A673 (cell line): Measurements from ENCODE around the gene SLC4A2. TPM values are rescaled to one million over a fixed set of nuclear protein-coding genes. Genes with fewer than 3 reads are reported as not detected.

ENCODE experiments used
- BruUV-seq: library from RNA; stranded (reverse); fragments of 400-500 nt; replicated peaks from 2 replicates; lab custom pipeline; 2021; lab: Mats Ljungman, UMichigan
- CTCF ChIA-PET: fragments of 300-600 bp; sonication (Branson Sonifier 250); formaldehyde crosslinking; loops from one replicate; lab custom pipeline; 2022; ENCODE audit warnings: antibody characterized with exemption; lab: Charles Lee
- POLR2A ChIA-PET: fragments of 300-600 bp; sonication (Branson Sonifier 250); formaldehyde crosslinking; loops from one replicate; lab custom pipeline; 2022; ENCODE audit warnings: antibody characterized with exemption; ENCODE audit not compliant: low non-redundant PET; lab: Charles Lee
- DNase-seq: peaks from one replicate; pipeline ENCODE4 v3.0.0-alpha.2; 2015; ENCODE audit warnings: low spot score
- H3K27ac ChIP-seq: fragments of 200-600 bp; sonication (generic); 2 replicates; pipeline ENCODE4 v1.5.1; 2016; ENCODE audit warnings: mixed run types, low read depth, mild to moderate bottlenecking, mixed read lengths, antibody characterized with exemption, low read length; ENCODE audit not compliant: poor library complexity, severe bottlenecking
- H3K27me3 ChIP-seq: fragments of 200-600 bp; sonication (generic); replicated peaks from 2 replicates; pipeline ENCODE4 v1.6.1; 2017; ENCODE audit warnings: mixed run types, low read depth, mild to moderate bottlenecking, mixed read lengths, antibody characterized with exemption, low read length; ENCODE audit not compliant: insufficient read depth, poor library complexity
- H3K36me3 ChIP-seq: fragments of 200-600 bp; sonication (generic); 2 replicates; pipeline ENCODE4 v1.6.1; 2016; ENCODE audit warnings: mixed run types, mild to moderate bottlenecking, mixed read lengths, antibody characterized with exemption, low read length; ENCODE audit not compliant: insufficient read depth, poor library complexity, severe bottlenecking
- H3K4me1 ChIP-seq: fragments of 200-600 bp; sonication (generic); 2 replicates; pipeline ENCODE4 v1.6.1; 2017; ENCODE audit warnings: mixed run types, mild to moderate bottlenecking, mixed read lengths, antibody characterized with exemption, low read length; ENCODE audit not compliant: insufficient read depth, poor library complexity, severe bottlenecking
- H3K4me3 ChIP-seq: fragments of 200-600 bp; sonication (generic); 2 replicates; pipeline ENCODE4 v1.5.1; 2016; ENCODE audit warnings: low read depth, mixed run types, mild to moderate bottlenecking, mixed read lengths, low read length; ENCODE audit not compliant: poor library complexity, severe bottlenecking
- H3K9me3 ChIP-seq: fragments of 200-600 bp; sonication (generic); 2 replicates; pipeline ENCODE4 v1.6.1; 2016; ENCODE audit warnings: mixed run types, low read depth, mild to moderate bottlenecking, mixed read lengths, antibody characterized with exemption, low read length; ENCODE audit not compliant: poor library complexity, severe bottlenecking
- CTCF ChIP-seq: fragments of 300-800, 200-600 bp; sonication (generic); conservative IDR thresholded peaks from 2 replicates; pipeline ENCODE4 v1.5.1; 2017; ENCODE audit warnings: low read depth, mild to moderate bottlenecking, antibody characterized with exemption, low read length, moderate library complexity, mixed read lengths
- EZH2 ChIP-seq: fragments of 200-600 bp; sonication (generic); IDR thresholded peaks from 2 replicates; pipeline ENCODE4 v1.6.1; 2017; ENCODE audit warnings: borderline replicate concordance, low read depth, mild to moderate bottlenecking, mixed read lengths, antibody characterized with exemption, low read length; ENCODE audit not compliant: poor library complexity, severe bottlenecking
- intact Hi-C: fragments of 100-400 bp; cut with micrococcal nuclease; formaldehyde crosslinking; loops from one replicate; pipeline ENCODE4 v1.10.0; 2022; ENCODE audit not compliant: unreplicated experiment
- total RNA-seq: library from RNA; stranded (reverse); gene quantifications from 2 replicates; pipeline ENCODE4 v1.2.3, GENCODE V29; 2021

The SLC4A2 gene
- total RNA-seq, 1 experiment from 2014 or later, result 222 TPM

GRCh38 chr7:151064993-151065392, 5.6 kb downstream of the SLC4A2 start:
- Histone ChIP-seq H3K4me3 (no peak overlapping the region), H3K27me3 (no peaks in the 10 kb centered on the region), H3K9me3 (no peaks in the 10 kb centered on the region), H3K27ac (no peak overlapping the region), H3K4me1 (peaks cover 17% of the 10 kb centered on the region), H3K36me3 (peaks cover 43% of the 10 kb centered on the region)
- POLR2A ChIA-PET, result no interaction called here
- BruUV-seq, result no TSS peak
- intact Hi-C loops, result no loop called here
- DNase-seq, result no peak
- no peak for TF ChIP-seq CTCF
- no peak for TF ChIP-seq EZH2
- CTCF ChIA-PET, result no interaction called here

- Histone ChIP-seq H3K27ac (no peak overlapping the region), H3K4me1 (peaks cover 17% of the 10 kb centered on the region), H3K4me3 (no peak overlapping the region), H3K27me3 (no peaks in the 10 kb centered on the region), H3K36me3 (peaks cover 48% of the 10 kb centered on the region), H3K9me3 (no peaks in the 10 kb centered on the region)
- no peak for DNase-seq
- ChIA-PET POLR2A (no interaction called here), CTCF (no interaction called here)
- no TSS peak for BruUV-seq
- TF ChIP-seq EZH2 (no peak), CTCF (no peak)
- intact Hi-C loops, result no loop called here
Measured at GRCh38 chr7:151065516-151065915, 6.1 kb downstream of the SLC4A2 start.

GRCh38 chr7:151066273-151066974, 7.0 kb downstream of the SLC4A2 start:
- DNase-seq, result no peak
- TF ChIP-seq EZH2 (no peak), CTCF (no peak)
- no TSS peak for BruUV-seq
- no peak overlapping the region for H3K4me3 ChIP-seq
- H3K36me3 ChIP-seq, result peaks cover 57% of the 10 kb centered on the region
- no peaks in the 10 kb centered on the region for H3K9me3 ChIP-seq
- no peaks in the 10 kb centered on the region for H3K27me3 ChIP-seq
- peaks cover 8% of the 10 kb centered on the region for H3K4me1 ChIP-seq
- ChIA-PET CTCF (no interaction called here), POLR2A (no interaction called here)
- H3K27ac ChIP-seq, result no peak overlapping the region
- intact Hi-C loops, result no loop called here
